ENCODE measurements around the gene CD2AP. TPM values are rescaled to one million over a fixed set of nuclear protein-coding genes. Genes with fewer than 3 reads are reported as not detected.
A peak's percentile ranks its signal among the peaks of the same experiment; 100 is the strongest.
"Not testable (repeated sequence)": the region's sequence is repeated elsewhere in the genome, so short reads cannot be mapped to it uniquely, and the experiment has no call there.

Gene CD2AP
- polyA plus RNA-seq (ENCODE audit: insufficient read length in 10 of 10) = 10 to 100 TPM in 8 of 10 donors, 1 to 10 TPM in 2; 9.3 to 14.1 (median 12.9) TPM
- long read RNA-seq, donor 1, full-length matches to known transcripts = 2 of 2 reads
- long read RNA-seq, donor 1, partial matches to known transcripts = 0 of 2 reads
- long read RNA-seq, donor 1, other reads (novel, unspliced or antisense) = 0 of 2 reads
- long read RNA-seq, donor 2, full-length matches to known transcripts = 1 of 1 reads
- long read RNA-seq, donor 2, partial matches to known transcripts = 0 of 1 reads
- long read RNA-seq, donor 2, other reads (novel, unspliced or antisense) = 0 of 1 reads
- long read RNA-seq, donor 3 = 0 reads
- long read RNA-seq, donor 4 = 0 reads
- long read RNA-seq, donor 5, full-length matches to known transcripts = 2 of 2 reads
- long read RNA-seq, donor 5, partial matches to known transcripts = 0 of 2 reads
- long read RNA-seq, donor 5, other reads (novel, unspliced or antisense) = 0 of 2 reads
- long read RNA-seq, donor 6 = 0 reads
- long read RNA-seq, donor 7, full-length matches to known transcripts = 1 of 1 reads
- long read RNA-seq, donor 7, partial matches to known transcripts = 0 of 1 reads
- long read RNA-seq, donor 7, other reads (novel, unspliced or antisense) = 0 of 1 reads
- long read RNA-seq, donor 8, full-length matches to known transcripts = 1 of 1 reads
- long read RNA-seq, donor 8, partial matches to known transcripts = 0 of 1 reads
- long read RNA-seq, donor 8, other reads (novel, unspliced or antisense) = 0 of 1 reads
- long read RNA-seq, donor 9 = 0 reads

- DNase-seq = peak; percentile 86 to 95 (median 89)
Observed at GRCh38 chr6:47477497-47478232, at the start of gene CD2AP. TSS of gene CD2AP (plus strand) at chr6:47477789. CDS start at chr6:47478245, 456 bp downstream.

- no peak for DNase-seq
Observed at GRCh38 chr6:47428288-47428687, 49.3 kb upstream of the CD2AP start.

- DNase-seq = no peak
Observed at GRCh38 chr6:47428746-47429664, 48.6 kb upstream of the CD2AP start.

GRCh38 chr6:47434372-47435253, 43.0 kb upstream of the CD2AP start:
- peak in 1 of 3 donors; percentile 26 for DNase-seq

- DNase-seq = no peak
Observed at GRCh38 chr6:47435254-47435612, 42.4 kb upstream of the CD2AP start.

GRCh38 chr6:47437592-47437991, 40.0 kb upstream of the CD2AP start:
- DNase-seq = no peak

GRCh38 chr6:47438481-47439347, 38.9 kb upstream of the CD2AP start:
- DNase-seq = peak in 2 of 3 donors; percentile 58 to 61

GRCh38 chr6:47439348-47439668, 38.3 kb upstream of the CD2AP start:
- peak in 1 of 3 donors; percentile 13 for DNase-seq

- peak in 1 of 3 donors; percentile 40 for DNase-seq
Observed at GRCh38 chr6:47440719-47441118, 36.9 kb upstream of the CD2AP start.

- DNase-seq = not testable (repeated sequence)
Observed at GRCh38 chr6:47444964-47445363, 32.6 kb upstream of the CD2AP start.

GRCh38 chr6:47446669-47447330, 30.8 kb upstream of the CD2AP start:
- DNase-seq = no peak

- no peak for DNase-seq
Observed at GRCh38 chr6:47447722-47448121, 29.9 kb upstream of the CD2AP start.

- DNase-seq = no peak
Observed at GRCh38 chr6:47451162-47451561, 26.4 kb upstream of the CD2AP start.

GRCh38 chr6:47452899-47453298, 24.7 kb upstream of the CD2AP start:
- DNase-seq = no peak

- DNase-seq = no peak
Observed at GRCh38 chr6:47453372-47453936, 24.1 kb upstream of the CD2AP start.

GRCh38 chr6:47454713-47455396, 22.7 kb upstream of the CD2AP start:
- no peak for DNase-seq

GRCh38 chr6:47455533-47456209, 21.9 kb upstream of the CD2AP start:
- DNase-seq = no peak
